ENCODE data around the gene MDC1. TPM values are rescaled to one million over a fixed set of nuclear protein-coding genes. Genes with fewer than 3 reads are reported as not detected.

The MDC1 gene
- total RNA-seq, 1 experiment from 2014 or later: 77.6 TPM

GRCh38 chr6:30741789-30742315, 24.8 kb upstream of the MDC1 start:
- Histone ChIP-seq H3K27ac (ENCODE audit: insufficient read length, low read depth, low read length) (no peak overlapping the region), H2AK5ac (ENCODE audit: insufficient read length, low read length) (no peak overlapping the region), H4K91ac (ENCODE audit: insufficient read length, low read depth, low read length) (no peak overlapping the region), H4K20me1 (ENCODE audit: control insufficient read depth, insufficient read depth, insufficient read length) (peaks cover 2% of the 10 kb centered on the region), H3K27me3 (ENCODE audit: insufficient read depth, low read length) (no peaks in the 10 kb centered on the region; the same call in 1 of the 2 replicates), H3K4me1 (ENCODE audit: insufficient read depth, low read length) (peaks cover 2% of the 10 kb centered on the region; the same call in 1 of the 2 replicates), H4K8ac (replicated peaks; ENCODE audit: insufficient read length, low read depth, low read length) (no peak overlapping the region), H4K5ac (ENCODE audit: insufficient read length, low read depth, low read length) (no peak overlapping the region), H2BK5ac (ENCODE audit: insufficient read length, low read length) (no peak overlapping the region), H3K14ac (ENCODE audit: insufficient read depth, low read length) (peak overlapping the region; percentile 67), H3K79me2 (ENCODE audit: insufficient read depth, low read length) (peaks cover 13% of the 10 kb centered on the region; the same call in 1 of the 2 replicates), H3K23me2 (ENCODE audit: insufficient read length, low read depth, low read length, poor library complexity, severe bottlenecking) (peaks cover 17% of the 10 kb centered on the region), H3K4ac (ENCODE audit: low read depth, low read length) (no peak overlapping the region), H2BK15ac (ENCODE audit: low read depth, low read length) (no peak overlapping the region), H3K18ac (ENCODE audit: insufficient read length, low read depth, low read length) (peak overlapping the region; percentile 77), H3K23ac (ENCODE audit: insufficient read length, low read depth, low read length) (no peak overlapping the region), H3K56ac (ENCODE audit: insufficient read length, low read depth, low read length) (no peak overlapping the region), H2AFZ (ENCODE audit: low read length) (no peak overlapping the region), H3K9ac (ENCODE audit: extremely low read depth, insufficient read length, low read length) (peak overlapping the region; percentile 95), H3K9me3 (ENCODE audit: control insufficient read depth, low read depth, low read length) (no peaks in the 10 kb centered on the region), H2BK20ac (ENCODE audit: low read depth, low read length, poor library complexity, severe bottlenecking) (no peak overlapping the region), H3K79me1 (ENCODE audit: insufficient read depth, low read depth, low read length, poor library complexity, severe bottlenecking) (peaks cover 6% of the 10 kb centered on the region), H2BK12ac (ENCODE audit: insufficient read length, low read depth, low read length) (no peak overlapping the region), H3T11ph (ENCODE audit: low read length) (no peak overlapping the region), H3K4me2 (ENCODE audit: insufficient read depth, insufficient read length, low read length) (peak overlapping the region; percentile 91), H2BK120ac (ENCODE audit: low read depth, low read length, poor library complexity, severe bottlenecking) (no peak overlapping the region)
- H3K4me3 Mint-ChIP-seq: peak overlapping the region; percentile 94 to 95
- H3K27me3 Mint-ChIP-seq (ENCODE audit: low read depth): peaks cover 3% of the 10 kb centered on the region; the same call in 1 of the 2 replicates
- H3K36me3 Mint-ChIP-seq (ENCODE audit: insufficient read depth in 1 of 3, low read depth in 3 of 3): peaks cover 46 to 54% (median 48%) of the 10 kb centered on the region in 3 experiments
- no peak for DNase-seq
- peak overlapping the region; percentile 37 to 94 (median 82) for H3K27ac Mint-ChIP-seq
- TF ChIP-seq, protein P1, sequence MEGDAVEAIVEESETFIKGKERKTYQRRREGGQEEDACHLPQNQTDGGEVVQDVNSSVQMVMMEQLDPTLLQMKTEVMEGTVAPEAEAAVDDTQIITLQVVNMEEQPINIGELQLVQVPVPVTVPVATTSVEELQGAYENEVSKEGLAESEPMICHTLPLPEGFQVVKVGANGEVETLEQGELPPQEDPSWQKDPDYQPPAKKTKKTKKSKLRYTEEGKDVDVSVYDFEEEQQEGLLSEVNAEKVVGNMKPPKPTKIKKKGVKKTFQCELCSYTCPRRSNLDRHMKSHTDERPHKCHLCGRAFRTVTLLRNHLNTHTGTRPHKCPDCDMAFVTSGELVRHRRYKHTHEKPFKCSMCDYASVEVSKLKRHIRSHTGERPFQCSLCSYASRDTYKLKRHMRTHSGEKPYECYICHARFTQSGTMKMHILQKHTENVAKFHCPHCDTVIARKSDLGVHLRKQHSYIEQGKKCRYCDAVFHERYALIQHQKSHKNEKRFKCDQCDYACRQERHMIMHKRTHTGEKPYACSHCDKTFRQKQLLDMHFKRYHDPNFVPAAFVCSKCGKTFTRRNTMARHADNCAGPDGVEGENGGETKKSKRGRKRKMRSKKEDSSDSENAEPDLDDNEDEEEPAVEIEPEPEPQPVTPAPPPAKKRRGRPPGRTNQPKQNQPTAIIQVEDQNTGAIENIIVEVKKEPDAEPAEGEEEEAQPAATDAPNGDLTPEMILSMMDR (conservative IDR thresholded peaks at IDR 0.05): no peak
- H3K4me1 Mint-ChIP-seq: peaks cover 24 to 25% of the 10 kb centered on the region in 2 experiments
- no CpG with 5 or more reads among the region's 13 CpGs for WGBS (ENCODE audit: extremely low coverage, insufficient read length, low lambda C conversion rate)
- H3K9me3 Mint-ChIP-seq: no peaks in the 10 kb centered on the region; a peak in 3 of 5 replicates

Data from H9 (cell line).